ENCODE results near the gene BTN1A1. TPM values are rescaled to one million over a fixed set of nuclear protein-coding genes. Genes with fewer than 3 reads are reported as not detected.

BTN1A1 gene
- total RNA-seq, 1 experiment from 2014 or later: not detected

DNA sequence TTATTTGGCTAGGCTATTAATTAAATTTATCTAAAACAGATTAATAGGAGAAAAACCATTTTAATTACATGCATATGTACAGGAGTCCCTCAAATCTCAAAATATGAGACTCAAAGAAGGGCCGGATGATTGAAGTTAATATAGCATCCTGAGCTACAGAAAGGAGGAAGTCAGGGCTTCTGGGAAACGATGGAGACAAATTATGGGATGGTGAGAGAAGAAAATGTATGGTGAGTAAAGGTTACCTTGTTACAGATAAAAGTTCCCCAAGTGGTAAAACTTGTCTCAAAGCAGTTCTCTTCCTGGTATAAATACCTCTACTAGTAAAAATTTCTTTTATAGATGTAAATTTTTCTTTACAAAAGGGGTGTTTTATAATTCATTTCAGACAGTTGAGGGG lies 15.9 kb upstream of the BTN1A1 start:
- H3K4me3 ChIP-seq: no peak overlapping the region
- H3K9me3 ChIP-seq (replicated peaks): 0 out of 2 replicates have a peak, but pooled peaks cover 3% of the 10 kb centered on the region
- no peak for DNase-seq (ENCODE audit: low read depth in 1 of 2, low spot score in 2 of 2)
- no peaks in the 10 kb centered on the region for H3K27me3 ChIP-seq (replicated peaks)
- no peak overlapping the region for H3K27ac ChIP-seq
- no peaks in the 10 kb centered on the region for H3K4me1 ChIP-seq (replicated peaks)
- H3K36me3 ChIP-seq: no peaks in the 10 kb centered on the region

DNA sequence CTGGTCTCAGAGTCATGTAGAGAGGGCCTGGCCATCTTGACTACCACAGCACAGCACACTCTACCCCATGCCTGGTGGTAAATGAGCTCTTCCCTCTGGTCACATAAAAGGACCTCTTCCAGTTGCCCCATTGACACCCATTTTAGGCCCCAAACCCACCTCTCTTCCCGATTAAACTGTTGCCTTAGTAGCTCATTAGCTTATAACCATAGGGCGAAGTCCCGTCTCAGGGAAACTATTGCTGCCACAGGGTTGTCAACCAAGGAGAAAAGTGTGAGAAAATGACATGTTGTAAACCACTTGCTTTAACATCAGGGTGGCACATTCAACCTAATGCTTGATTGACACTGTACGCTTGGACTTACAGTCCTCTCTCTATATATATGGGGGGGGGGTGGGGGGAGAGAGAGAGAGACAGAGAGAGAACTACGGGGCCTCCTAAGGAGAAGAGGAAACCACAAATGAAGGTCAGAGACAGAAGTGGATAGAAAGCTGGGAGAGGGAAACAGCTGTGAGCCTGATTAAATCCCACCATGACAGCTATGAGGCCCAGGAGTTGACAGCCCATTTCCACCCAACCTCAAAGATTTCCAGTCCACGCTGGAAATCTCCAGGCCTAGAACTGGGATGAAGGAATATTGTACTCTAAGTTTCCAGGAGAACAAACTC lies 14.9 kb upstream of the BTN1A1 start:
- Histone ChIP-seq H3K27ac (no peak overlapping the region), H3K4me3 (no peak overlapping the region), H3K4me1 (replicated peaks) (no peaks in the 10 kb centered on the region), H3K27me3 (replicated peaks) (no peaks in the 10 kb centered on the region), H3K36me3 (no peaks in the 10 kb centered on the region), H3K9me3 (replicated peaks) (0 out of 2 replicates have a peak, but pooled peaks cover 3% of the 10 kb centered on the region)
- DNase-seq (ENCODE audit: low read depth in 1 of 2, low spot score in 2 of 2): no peak

DNA sequence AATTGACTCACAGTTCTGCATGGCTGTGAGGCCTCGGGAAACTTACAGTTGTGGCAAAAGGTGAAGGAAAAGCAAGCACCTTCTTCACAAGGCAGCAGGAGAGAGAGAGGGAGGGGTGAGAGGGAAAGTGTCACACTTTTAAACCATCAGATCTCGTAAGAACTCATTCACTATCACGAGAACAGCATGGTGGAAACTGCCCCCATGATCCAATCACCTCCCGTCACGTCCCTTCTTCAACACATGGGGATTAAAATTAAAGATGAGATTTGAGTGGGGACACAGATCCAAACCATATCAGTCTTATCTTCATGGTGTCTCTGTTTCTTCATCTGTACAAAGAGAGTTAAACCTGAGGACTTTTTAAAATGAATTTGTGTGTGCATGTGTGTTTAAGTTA lies 13.7 kb upstream of the BTN1A1 start:
- Histone ChIP-seq H3K4me3 (no peak overlapping the region), H3K27me3 (replicated peaks) (no peaks in the 10 kb centered on the region), H3K36me3 (no peaks in the 10 kb centered on the region), H3K9me3 (replicated peaks) (0 out of 2 replicates have a peak, but pooled peaks cover under 1% of the 10 kb centered on the region), H3K4me1 (replicated peaks) (no peaks in the 10 kb centered on the region), H3K27ac (no peak overlapping the region)
- DNase-seq (ENCODE audit: low read depth in 1 of 2, low spot score in 2 of 2): no peak

GRCh38 chr6:26487466-26487865 lies 12.6 kb upstream of the BTN1A1 start:
- Histone ChIP-seq H3K27ac (no peak overlapping the region), H3K4me1 (replicated peaks) (no peaks in the 10 kb centered on the region), H3K4me3 (no peak overlapping the region), H3K36me3 (no peaks in the 10 kb centered on the region), H3K9me3 (replicated peaks) (no peaks in the 10 kb centered on the region), H3K27me3 (replicated peaks) (no peaks in the 10 kb centered on the region)
- DNase-seq (ENCODE audit: low read depth in 1 of 2, low spot score in 2 of 2): no peak

DNA sequence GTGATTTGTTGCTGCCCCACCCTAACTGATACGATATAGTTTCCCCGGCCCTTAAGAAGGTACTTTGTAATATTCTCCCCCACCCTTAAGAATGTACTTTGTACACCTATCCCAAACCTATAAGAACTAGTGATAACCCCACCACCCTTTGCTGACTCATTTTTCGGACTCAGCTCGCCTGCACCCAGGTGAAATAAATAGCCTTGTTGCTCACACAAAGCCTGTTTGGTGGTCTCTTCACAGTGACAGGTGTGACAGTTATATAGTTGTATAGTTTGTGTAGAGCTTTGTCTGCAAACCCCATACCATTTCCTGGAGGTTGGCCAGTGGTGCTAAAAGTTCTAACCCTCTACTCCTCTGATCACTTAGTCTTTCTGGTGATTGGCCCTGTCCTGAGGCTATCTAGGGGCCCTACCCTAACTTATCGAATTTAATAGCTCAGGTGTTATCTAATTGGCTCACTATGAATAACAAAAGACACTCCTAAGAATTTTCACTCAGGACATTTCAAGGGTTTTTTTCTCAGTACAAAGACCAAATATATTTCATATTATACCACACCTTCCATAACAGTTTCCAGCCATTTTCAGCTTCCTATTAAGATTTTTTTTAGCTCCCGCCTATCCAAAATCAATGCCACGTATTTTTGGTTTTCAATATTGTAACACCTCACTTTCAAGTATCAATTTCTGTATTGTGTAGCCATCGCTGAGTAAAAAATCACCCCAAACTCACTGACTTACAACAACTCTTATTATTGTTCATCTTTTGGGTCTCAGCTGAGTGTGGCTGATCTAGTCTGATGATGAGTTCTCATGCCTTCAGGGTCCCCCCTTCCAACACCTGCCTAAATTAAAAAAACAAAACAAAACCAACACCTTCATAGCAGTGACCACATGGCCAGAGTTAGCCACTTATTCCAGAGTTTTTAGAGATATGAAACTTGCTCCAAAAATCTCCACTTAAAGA lies 9.8 kb upstream of the BTN1A1 start:
- Histone ChIP-seq H3K27me3 (replicated peaks) (no peaks in the 10 kb centered on the region), H3K9me3 (replicated peaks) (no peaks in the 10 kb centered on the region), H3K27ac (no peak overlapping the region), H3K4me3 (no peak overlapping the region), H3K4me1 (replicated peaks) (no peaks in the 10 kb centered on the region), H3K36me3 (no peaks in the 10 kb centered on the region)
- DNase-seq (ENCODE audit: low read depth in 1 of 2, low spot score in 2 of 2): no peak

GRCh38 chr6:26491604-26492003 lies 8.5 kb upstream of the BTN1A1 start:
- Histone ChIP-seq H3K4me3 (no peak overlapping the region), H3K9me3 (replicated peaks) (no peaks in the 10 kb centered on the region), H3K27me3 (replicated peaks) (no peaks in the 10 kb centered on the region), H3K27ac (no peak overlapping the region), H3K36me3 (no peaks in the 10 kb centered on the region), H3K4me1 (replicated peaks) (no peaks in the 10 kb centered on the region)
- DNase-seq (ENCODE audit: low read depth in 1 of 2, low spot score in 2 of 2): no peak

GRCh38 chr6:26493258-26493657 lies 6.8 kb upstream of the BTN1A1 start:
- H3K27me3 ChIP-seq (replicated peaks): no peaks in the 10 kb centered on the region

DNA sequence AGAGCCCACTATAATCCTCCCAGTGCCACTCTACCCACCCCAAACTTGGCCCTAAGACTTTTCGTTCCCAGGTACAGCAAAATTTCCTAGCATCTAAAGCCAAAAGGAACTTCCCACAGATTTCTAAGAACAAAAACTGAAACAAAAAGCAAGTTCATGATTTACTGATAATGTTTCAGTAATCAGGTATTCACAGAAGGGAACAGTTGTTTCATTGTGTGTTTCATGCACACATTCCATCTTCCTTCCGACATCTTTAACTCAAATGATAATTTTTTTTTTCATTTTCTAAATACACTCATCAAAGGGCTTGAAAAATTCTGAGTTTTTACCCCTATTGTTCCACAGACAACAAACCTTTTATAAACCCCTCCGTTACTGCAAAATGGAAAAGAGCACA lies 6.0 kb upstream of the BTN1A1 start:
- H3K4me1 ChIP-seq (replicated peaks): no peaks in the 10 kb centered on the region
- H3K4me3 ChIP-seq: no peak overlapping the region
- H3K9me3 ChIP-seq (replicated peaks): no peaks in the 10 kb centered on the region
- no peak overlapping the region for H3K27ac ChIP-seq
- no peak for DNase-seq (ENCODE audit: low read depth in 1 of 2, low spot score in 2 of 2)
- no peaks in the 10 kb centered on the region for H3K36me3 ChIP-seq
- no peaks in the 10 kb centered on the region for H3K27me3 ChIP-seq (replicated peaks)

More at GRCh38 chr6:26493258-26493657, 6.8 kb upstream of the BTN1A1 start:
- no peaks in the 10 kb centered on the region for H3K4me1 ChIP-seq (replicated peaks)
- no peaks in the 10 kb centered on the region for H3K9me3 ChIP-seq (replicated peaks)
- no peak overlapping the region for H3K27ac ChIP-seq
- H3K4me3 ChIP-seq: no peak overlapping the region
- DNase-seq (ENCODE audit: low read depth in 1 of 2, low spot score in 2 of 2): peak in 1 of 2 experiments; percentile 21
- H3K36me3 ChIP-seq: no peaks in the 10 kb centered on the region

GRCh38 chr6:26495281-26495680 lies 4.8 kb upstream of the BTN1A1 start:
- Histone ChIP-seq H3K4me1 (replicated peaks) (no peaks in the 10 kb centered on the region), H3K4me3 (no peak overlapping the region), H3K27me3 (replicated peaks) (no peaks in the 10 kb centered on the region), H3K36me3 (no peaks in the 10 kb centered on the region), H3K27ac (no peak overlapping the region), H3K9me3 (replicated peaks) (no peaks in the 10 kb centered on the region)
- no peak for DNase-seq (ENCODE audit: low read depth in 1 of 2, low spot score in 2 of 2)

DNA sequence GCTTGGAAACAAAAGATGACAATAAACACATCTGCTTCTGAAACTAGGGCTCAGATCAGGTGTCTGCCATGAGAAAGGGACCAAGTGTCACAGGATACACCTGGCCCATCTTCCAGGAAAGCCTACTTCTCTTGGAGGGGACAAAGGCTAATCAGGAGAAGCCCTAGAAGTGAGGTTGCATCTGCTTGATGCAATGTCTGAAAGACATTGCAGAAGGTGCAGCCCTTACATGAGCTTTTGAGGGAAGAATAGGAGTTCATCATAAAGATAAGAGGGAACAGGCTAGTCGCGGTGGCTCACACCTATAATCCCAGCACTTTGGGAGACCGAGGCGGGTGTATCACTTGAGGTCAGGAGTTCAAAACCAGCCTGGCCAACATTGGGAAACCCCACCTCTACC lies 2.5 kb upstream of the BTN1A1 start:
- no peaks in the 10 kb centered on the region for H3K27me3 ChIP-seq (replicated peaks)
- H3K9me3 ChIP-seq (replicated peaks): no peaks in the 10 kb centered on the region
- no peak overlapping the region for H3K27ac ChIP-seq
- no peak overlapping the region for H3K4me3 ChIP-seq
- no peak for DNase-seq (ENCODE audit: low read depth in 1 of 2, low spot score in 2 of 2)
- 0 out of 2 replicates have a peak, but pooled peaks cover 5% of the 10 kb centered on the region for H3K4me1 ChIP-seq (replicated peaks)
- H3K36me3 ChIP-seq: no peaks in the 10 kb centered on the region

DNA sequence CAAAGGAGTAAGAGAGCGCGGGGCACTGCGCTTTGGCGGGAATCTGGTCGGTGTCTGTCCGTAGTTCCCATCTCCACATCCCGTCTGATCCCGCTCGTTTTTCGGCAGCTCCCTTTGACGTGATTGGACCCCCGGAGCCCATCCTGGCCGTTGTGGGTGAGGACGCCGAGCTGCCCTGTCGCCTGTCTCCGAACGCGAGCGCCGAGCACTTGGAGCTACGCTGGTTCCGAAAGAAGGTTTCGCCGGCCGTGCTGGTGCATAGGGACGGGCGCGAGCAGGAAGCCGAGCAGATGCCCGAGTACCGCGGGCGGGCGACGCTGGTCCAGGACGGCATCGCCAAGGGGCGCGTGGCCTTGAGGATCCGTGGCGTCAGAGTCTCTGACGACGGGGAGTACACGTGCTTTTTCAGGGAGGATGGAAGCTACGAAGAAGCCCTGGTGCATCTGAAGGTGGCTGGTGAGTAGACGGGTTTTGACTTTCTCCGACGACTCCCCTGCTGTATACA lies 1.4 kb downstream of the BTN1A1 start:
- Histone ChIP-seq H3K27ac (no peak overlapping the region), H3K36me3 (no peaks in the 10 kb centered on the region), H3K9me3 (replicated peaks) (no peaks in the 10 kb centered on the region), H3K4me3 (no peak overlapping the region), H3K27me3 (replicated peaks) (no peaks in the 10 kb centered on the region), H3K4me1 (replicated peaks) (0 out of 2 replicates have a peak, but pooled peaks cover 5% of the 10 kb centered on the region)
- no peak for DNase-seq (ENCODE audit: low read depth in 1 of 2, low spot score in 2 of 2)

DNA sequence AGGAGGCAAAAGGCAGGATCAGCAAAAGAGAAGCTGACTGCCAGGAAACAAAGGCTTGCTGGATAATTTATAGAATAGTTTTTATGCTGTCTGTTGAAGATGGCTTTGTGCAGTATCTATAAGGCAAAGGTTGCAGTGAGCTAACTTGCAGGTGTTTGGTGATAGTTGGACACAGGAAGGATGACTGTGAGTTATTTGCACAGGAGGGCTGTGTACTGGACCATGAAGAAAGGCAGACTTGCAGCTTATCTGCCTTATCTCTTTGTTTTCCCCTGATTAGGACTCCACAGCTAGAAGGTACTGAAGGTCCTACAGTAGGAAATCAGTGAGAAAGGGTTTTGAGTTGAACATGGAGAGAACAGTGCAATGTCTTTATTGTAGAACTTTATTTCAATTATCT lies 2.1 kb downstream of the BTN1A1 start:
- no peak for DNase-seq (ENCODE audit: low read depth in 1 of 2, low spot score in 2 of 2)
- Histone ChIP-seq H3K36me3 (no peaks in the 10 kb centered on the region), H3K4me3 (no peak overlapping the region), H3K9me3 (replicated peaks) (no peaks in the 10 kb centered on the region), H3K27me3 (replicated peaks) (no peaks in the 10 kb centered on the region), H3K4me1 (replicated peaks) (0 out of 2 replicates have a peak, but pooled peaks cover 5% of the 10 kb centered on the region), H3K27ac (no peak overlapping the region)

DNA sequence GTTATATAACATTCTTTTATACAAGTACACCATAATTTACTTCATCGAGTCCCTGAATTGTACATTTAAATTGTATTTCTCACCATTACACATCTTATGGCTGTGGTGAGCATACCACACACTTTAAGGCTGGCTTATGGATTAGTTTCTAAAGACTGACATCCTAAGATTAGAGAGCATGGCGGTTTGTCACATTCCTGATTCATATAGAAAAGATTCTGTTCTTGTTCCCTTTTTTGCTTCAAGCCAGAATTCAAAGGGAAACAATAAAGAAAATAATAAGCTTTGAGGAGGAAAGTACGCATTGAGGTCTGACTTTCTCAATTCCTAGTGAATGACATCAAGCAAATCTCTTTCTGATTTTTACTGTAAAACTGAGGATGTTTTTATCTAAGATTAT lies 2.5 kb downstream of the BTN1A1 start:
- Histone ChIP-seq H3K27ac (no peak overlapping the region), H3K4me1 (replicated peaks) (0 out of 2 replicates have a peak, but pooled peaks cover 5% of the 10 kb centered on the region), H3K9me3 (replicated peaks) (no peaks in the 10 kb centered on the region), H3K27me3 (replicated peaks) (no peaks in the 10 kb centered on the region), H3K4me3 (no peak overlapping the region), H3K36me3 (no peaks in the 10 kb centered on the region)
- no peak for DNase-seq (ENCODE audit: low read depth in 1 of 2, low spot score in 2 of 2)

DNA sequence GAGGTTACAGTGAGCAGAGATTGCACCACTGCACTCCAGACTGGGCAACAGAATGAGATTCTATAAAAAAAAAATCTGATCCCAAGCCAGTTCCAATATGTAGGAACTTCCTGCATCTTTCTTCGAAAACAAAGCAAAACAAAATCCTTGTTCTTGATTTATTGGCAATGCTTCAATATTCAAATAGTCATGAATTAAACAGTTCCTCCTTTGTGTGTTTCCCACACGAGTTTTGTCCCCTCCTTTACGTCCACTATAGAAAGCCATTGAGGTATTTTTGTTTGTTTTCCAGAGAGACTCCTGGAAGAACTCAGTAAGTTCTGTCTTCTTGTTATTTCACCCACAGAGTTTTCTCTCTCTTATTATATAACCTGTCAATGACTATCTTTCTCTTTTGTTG lies 7.6 kb downstream of the BTN1A1 start:
- DNase-seq (ENCODE audit: low read depth in 1 of 2, low spot score in 2 of 2): no peak
- H3K27me3 ChIP-seq (replicated peaks): no peaks in the 10 kb centered on the region
- H3K4me3 ChIP-seq: no peak overlapping the region
- no peaks in the 10 kb centered on the region for H3K9me3 ChIP-seq (replicated peaks)
- peaks cover 5% of the 10 kb centered on the region for H3K4me1 ChIP-seq (replicated peaks)
- no peaks in the 10 kb centered on the region for H3K36me3 ChIP-seq
- H3K27ac ChIP-seq: no peak overlapping the region
